ENCODE data around the gene CAMSAP1.
"Not testable (repeated sequence)": the region's sequence is repeated elsewhere in the genome, so short reads cannot be mapped to it uniquely, and the experiment has no call there.

CAMSAP1 gene

DNA sequence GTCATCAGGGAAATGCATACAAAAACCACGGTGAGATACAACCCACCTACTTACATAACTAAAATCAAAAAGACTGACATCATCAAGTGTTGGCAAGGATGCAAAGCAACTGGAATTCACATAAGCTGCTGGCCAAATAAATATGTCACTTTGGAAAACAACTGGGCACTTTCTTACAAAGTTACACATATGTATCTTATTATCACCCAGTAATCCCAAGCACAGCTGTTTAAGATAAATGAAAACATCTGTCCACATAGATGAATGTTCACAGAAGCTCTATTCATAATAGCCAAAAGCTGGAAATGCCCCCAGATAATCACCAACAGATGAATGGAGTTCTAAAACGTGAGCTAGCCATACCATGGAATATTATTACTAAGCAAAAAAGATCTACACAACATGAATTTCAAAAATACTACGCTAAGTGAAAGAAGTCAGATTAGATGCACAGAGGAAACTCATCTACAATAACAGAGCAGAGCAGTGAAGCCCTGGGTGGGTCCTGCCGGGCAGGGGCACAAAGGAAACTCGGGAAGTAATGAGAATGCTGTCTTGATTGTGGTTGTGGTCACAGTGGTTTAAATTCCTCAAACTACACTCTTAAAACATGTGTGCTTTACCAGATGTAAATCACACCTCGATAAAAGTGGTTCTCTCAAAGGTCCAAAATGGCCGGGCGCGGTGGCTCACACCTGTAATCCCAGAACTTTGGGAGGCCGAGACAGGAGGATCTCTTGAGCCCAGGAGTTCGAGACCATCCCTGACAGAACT, 8.5 kb downstream of the CAMSAP1 start:
- no peak overlapping the region for H3K4me3 ChIP-seq (ENCODE audit: low read depth, low read length)
- TF ChIP-seq CTCF (IDR thresholded peaks at IDR 0.05; ENCODE audit: borderline replicate concordance, insufficient read depth, low read depth, low read length), result no peak

- TF ChIP-seq CTCF (IDR thresholded peaks at IDR 0.05; ENCODE audit: borderline replicate concordance, insufficient read depth, low read depth, low read length), result no peak
- no peak overlapping the region for H3K4me3 ChIP-seq (ENCODE audit: low read depth, low read length)
Observed at GRCh38 chr9:135896626-135897025, 10.7 kb downstream of the CAMSAP1 start.

DNA sequence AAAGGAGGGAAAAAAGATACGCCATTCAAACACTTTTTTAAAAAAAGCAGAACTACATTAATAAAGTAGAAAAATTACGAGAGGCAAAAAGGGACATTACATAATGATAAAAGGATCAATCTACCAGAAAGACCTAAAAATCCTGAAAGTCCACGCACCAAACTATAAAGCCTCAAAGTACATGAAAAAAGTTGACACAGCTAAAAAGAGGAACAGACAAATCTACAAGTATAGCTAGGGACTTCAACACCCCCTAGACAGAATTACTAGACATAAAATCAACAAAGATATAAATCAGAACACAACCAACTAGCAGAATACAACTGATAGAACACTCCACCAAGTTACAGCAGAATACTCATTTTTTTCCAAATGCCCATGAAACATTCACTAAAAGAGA, 11.1 kb downstream of the CAMSAP1 start:
- TF ChIP-seq CTCF (IDR thresholded peaks at IDR 0.05; ENCODE audit: borderline replicate concordance, insufficient read depth, low read depth, low read length), result no peak
- no peak overlapping the region for H3K4me3 ChIP-seq (ENCODE audit: low read depth, low read length)

DNA sequence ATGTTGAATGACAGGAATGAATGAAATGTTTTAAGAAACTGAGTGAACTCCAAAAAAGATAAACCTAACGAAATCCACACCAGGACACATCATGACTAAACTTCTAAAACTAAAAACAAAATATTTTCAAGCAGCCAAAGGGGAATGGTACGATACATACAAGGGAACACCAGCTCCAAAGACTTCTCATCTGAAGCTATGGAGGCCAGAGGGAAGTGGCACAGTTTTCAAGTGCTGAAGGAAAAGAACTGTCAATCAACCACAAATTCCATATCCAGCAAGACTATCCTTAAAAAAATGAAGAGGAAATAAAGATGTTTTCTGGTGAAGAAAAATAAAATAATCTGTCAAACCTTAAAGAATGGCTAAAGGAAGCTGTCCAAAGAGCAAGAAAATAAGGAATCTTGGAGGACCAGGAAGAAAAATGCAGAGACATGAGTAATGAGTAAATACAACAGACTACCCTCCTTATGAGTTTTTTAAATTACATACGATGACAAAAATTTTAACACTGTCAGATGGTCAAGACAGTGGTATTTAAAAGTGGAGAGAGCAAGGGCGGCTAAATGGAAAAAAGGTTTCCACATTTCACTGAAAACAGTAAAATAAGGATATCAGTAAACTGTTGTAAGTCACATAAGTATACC, 12.0 kb downstream of the CAMSAP1 start:
- H3K4me3 ChIP-seq (ENCODE audit: low read depth, low read length), result no peak overlapping the region
- TF ChIP-seq CTCF (IDR thresholded peaks at IDR 0.05; ENCODE audit: borderline replicate concordance, insufficient read depth, low read depth, low read length), result no peak

DNA sequence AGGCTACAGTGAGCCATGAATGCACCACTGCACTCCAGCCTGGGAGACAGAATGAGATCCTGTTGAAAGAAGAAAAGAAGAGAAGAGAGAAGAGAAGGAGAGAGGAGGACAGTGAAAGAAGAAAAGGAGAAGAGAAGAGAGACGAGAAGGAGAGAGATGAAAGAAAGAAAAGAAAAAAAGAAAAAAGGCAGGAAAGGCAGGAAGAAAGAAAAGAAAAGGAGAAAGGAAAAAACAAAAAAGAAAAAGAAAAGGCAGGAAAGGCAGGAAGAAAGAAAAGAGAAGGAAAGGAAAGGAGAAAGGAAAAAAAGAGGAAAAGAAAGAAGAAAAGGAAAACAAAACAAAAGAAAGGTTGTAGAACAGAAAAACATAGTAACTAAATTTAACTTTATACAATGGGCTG, 14.2 kb downstream of the CAMSAP1 start:
- TF ChIP-seq CTCF (IDR thresholded peaks at IDR 0.05; ENCODE audit: borderline replicate concordance, insufficient read depth, low read depth, low read length), result no peak
- H3K4me3 ChIP-seq (ENCODE audit: low read depth, low read length), result no peak overlapping the region

GRCh38 chr9:135892327-135892726, 15.0 kb downstream of the CAMSAP1 start:
- H3K4me3 ChIP-seq (ENCODE audit: low read depth, low read length), result not testable (repeated sequence)

DNA sequence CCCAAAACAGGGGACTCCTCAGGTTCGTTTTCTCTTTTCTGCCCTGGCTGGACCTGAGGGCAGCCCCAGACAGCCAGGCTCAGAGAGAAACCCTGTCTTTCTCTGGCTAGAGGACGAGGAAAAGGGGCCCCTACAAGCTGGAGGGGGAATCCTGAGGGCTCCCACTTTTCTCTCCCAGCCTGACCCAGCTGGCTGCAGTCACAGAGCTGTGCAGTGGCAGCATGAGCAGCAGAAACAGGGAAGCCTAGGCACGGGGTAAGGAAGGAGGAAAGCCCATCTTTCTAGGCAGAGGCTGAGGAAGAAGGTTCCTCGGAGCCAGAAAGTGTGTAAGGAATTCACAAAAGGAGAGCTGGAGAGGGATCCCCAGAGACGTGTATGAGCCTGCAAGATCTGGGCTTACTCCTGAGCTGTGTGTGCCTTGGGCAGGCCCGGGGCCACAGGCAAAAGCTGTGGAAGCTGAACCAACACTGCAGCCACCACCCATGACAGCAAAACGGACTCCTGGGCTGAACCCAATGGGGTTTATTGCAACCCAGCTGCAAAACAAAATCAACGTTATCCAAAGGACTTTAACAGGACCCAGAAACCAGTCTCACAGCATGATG, 16.2 kb downstream of the CAMSAP1 start:
- TF ChIP-seq CTCF (IDR thresholded peaks at IDR 0.05; ENCODE audit: borderline replicate concordance, insufficient read depth, low read depth, low read length), result no peak
- H3K4me3 ChIP-seq (ENCODE audit: low read depth, low read length), result no peak overlapping the region
